Smooth muscle cell (in vitro differentiated cells): ENCODE data around the gene SET. TPM values are rescaled to one million over a fixed set of nuclear protein-coding genes. Genes with fewer than 3 reads are reported as not detected.

Experiments used
- DNase-seq: peaks from one replicate; lab custom pipeline; 2025; ENCODE audit not compliant: unreplicated experiment; lab: John Stamatoyannopoulos, UW
- H2AFZ ChIP-seq: fragments of 200-600 bp; sonication (generic); 2 replicates; pipeline ENCODE4 v1.6.0; 2016; ENCODE audit warnings: antibody characterized with exemption, low read depth, mild to moderate bottlenecking
- H3F3A ChIP-seq: fragments of 200-600 bp; sonication (generic); 2 replicates; pipeline ENCODE4 v1.6.0; 2017; ENCODE audit warnings: antibody characterized with exemption, low read depth
- H3K27ac ChIP-seq: fragments of 200-600 bp; sonication (generic); 2 replicates; pipeline ENCODE4 v1.5.1; 2016; ENCODE audit warnings: low read depth, mild to moderate bottlenecking
- H3K27me3 ChIP-seq: fragments of 200-600 bp; sonication (generic); 2 replicates; pipeline ENCODE4 v1.6.1; 2016; ENCODE audit warnings: low read depth, mild to moderate bottlenecking
- H3K36me3 ChIP-seq: fragments of 200-600 bp; sonication (generic); 2 replicates; pipeline ENCODE4 v1.5.1; 2016; ENCODE audit warnings: low read depth
- H3K4me1 ChIP-seq: fragments of 200-600 bp; sonication (generic); 2 replicates; pipeline ENCODE4 v1.5.1; 2016; ENCODE audit warnings: low read depth
- H3K4me2 ChIP-seq: fragments of 200-600 bp; sonication (generic); 2 replicates; pipeline ENCODE4 v1.6.0; 2016; ENCODE audit warnings: mild to moderate bottlenecking
- H3K4me3 ChIP-seq: fragments of 200-600 bp; sonication (generic); 2 replicates; pipeline ENCODE4 v1.5.1; 2016; ENCODE audit warnings: mild to moderate bottlenecking
- H3K79me2 ChIP-seq: fragments of 200-600 bp; sonication (generic); 2 replicates; pipeline ENCODE4 v1.6.0; 2016; ENCODE audit warnings: low read depth, mild to moderate bottlenecking
- H3K9ac ChIP-seq: fragments of 200-600 bp; sonication (generic); 2 replicates; pipeline ENCODE4 v1.6.0; 2016; ENCODE audit warnings: low read depth
- H3K9me3 ChIP-seq: fragments of 200-600 bp; sonication (generic); replicated peaks from 2 replicates; pipeline ENCODE4 v1.5.1; 2016; ENCODE audit warnings: low read depth
- H4K20me1 ChIP-seq: fragments of 200-600 bp; sonication (generic); 2 replicates; pipeline ENCODE4 v1.6.0; 2016; ENCODE audit warnings: low read depth
- CTCF ChIP-seq: fragments of 200-600 bp; sonication (generic); IDR thresholded peaks from 2 replicates; pipeline ENCODE4 v1.5.1; 2017; ENCODE audit warnings: borderline replicate concordance, mild to moderate bottlenecking, antibody characterized with exemption; ENCODE audit not compliant: insufficient read depth, poor library complexity, severe bottlenecking
- WGBS: methylation state at CpG from one replicate; pipeline ENCODE4 v1.1.7; 2016; ENCODE audit warnings: low lambda C conversion rate; 5-methylcytosine and 5-hydroxymethylcytosine counted together
- polyA plus RNA-seq: library from polyadenylated mRNA; unstranded; fragments of >200 nt; fragmentation: Nextera tagmentation; extraction: Ambion mirVana; gene quantifications from 2 replicates; pipeline ENCODE4 v1.2.1, GENCODE V29; 2016
- total RNA-seq: library from RNA; depleted of rRNA; stranded (reverse); fragments of >200 nt; gene quantifications from 2 replicates; pipeline ENCODE4 v1.2.3, GENCODE V29; 2014

SET gene
- total and polyA plus RNA-seq, 2 experiments from 2014 or later: 162 to 262 TPM

GRCh38 chr9:128719919-128720605 lies 31.0 kb downstream of the SET start:
- no peaks in the 10 kb centered on the region for H3K36me3 ChIP-seq
- H3K27ac ChIP-seq: no peak overlapping the region
- no peaks in the 10 kb centered on the region for H3K9me3 ChIP-seq
- H2AFZ ChIP-seq: no peak overlapping the region
- H3K4me1 ChIP-seq: no peaks in the 10 kb centered on the region
- H3K27me3 ChIP-seq: no peaks in the 10 kb centered on the region
- no peaks in the 10 kb centered on the region for H3K79me2 ChIP-seq
- no peaks in the 10 kb centered on the region for H4K20me1 ChIP-seq
- H3K9ac ChIP-seq: no peak overlapping the region
- WGBS: 95% methylated on average over 30 of the region's 30 CpGs
- H3F3A ChIP-seq: no peaks in the 10 kb centered on the region
- no peak overlapping the region for H3K4me2 ChIP-seq
- no peak for TF ChIP-seq CTCF
- DNase-seq: no peak
- no peak overlapping the region for H3K4me3 ChIP-seq

- H4K20me1 ChIP-seq: no peaks in the 10 kb centered on the region
- H3K4me3 ChIP-seq: no peak overlapping the region
- H3K9ac ChIP-seq: no peak overlapping the region
- H3K4me1 ChIP-seq: no peaks in the 10 kb centered on the region
- no peak overlapping the region for H3K4me2 ChIP-seq
- H3K36me3 ChIP-seq: no peaks in the 10 kb centered on the region
- TF ChIP-seq CTCF: no peak
- 95% methylated on average over 21 of the region's 22 CpGs for WGBS
- H3F3A ChIP-seq: no peaks in the 10 kb centered on the region
- no peaks in the 10 kb centered on the region for H3K9me3 ChIP-seq
- H2AFZ ChIP-seq: no peak overlapping the region
- H3K27ac ChIP-seq: no peak overlapping the region
- H3K27me3 ChIP-seq: no peaks in the 10 kb centered on the region
- DNase-seq: no peak
- H3K79me2 ChIP-seq: no peaks in the 10 kb centered on the region
These were observed 31.9 kb downstream of the SET start for GRCh38 chr9:128720841-128721486.

- H4K20me1 ChIP-seq: no peaks in the 10 kb centered on the region
- no peaks in the 10 kb centered on the region for H3K27me3 ChIP-seq
- H3K79me2 ChIP-seq: no peaks in the 10 kb centered on the region
- 96% methylated on average over 17 of the region's 18 CpGs for WGBS
- DNase-seq: no peak
- TF ChIP-seq CTCF: no peak
- H3K4me3 ChIP-seq: no peak overlapping the region
- H3K9ac ChIP-seq: no peak overlapping the region
- no peak overlapping the region for H3K4me2 ChIP-seq
- no peaks in the 10 kb centered on the region for H3K4me1 ChIP-seq
- no peaks in the 10 kb centered on the region for H3F3A ChIP-seq
- no peak overlapping the region for H3K27ac ChIP-seq
- no peaks in the 10 kb centered on the region for H3K36me3 ChIP-seq
- H3K9me3 ChIP-seq: no peaks in the 10 kb centered on the region
- no peak overlapping the region for H2AFZ ChIP-seq
These were observed 32.5 kb downstream of the SET start for GRCh38 chr9:128721487-128722010.
